AG09319 (cell line): ENCODE data around the gene CLEC16A.

Experiments used
- DNase-seq: peaks from one replicate; pipeline ENCODE4 v3.0.0-alpha.2; 2010; ENCODE audit warnings: low read depth; ENCODE audit errors: extremely low read depth
- TF ChIP-seq, protein P1 (sequence below): IDR thresholded peaks from 2 replicates; pipeline ENCODE4 v1.5.1; 2011; ENCODE audit warnings: low read depth, mild to moderate bottlenecking, inconsistent platforms, low read length, moderate library complexity

The CLEC16A gene

DNA sequence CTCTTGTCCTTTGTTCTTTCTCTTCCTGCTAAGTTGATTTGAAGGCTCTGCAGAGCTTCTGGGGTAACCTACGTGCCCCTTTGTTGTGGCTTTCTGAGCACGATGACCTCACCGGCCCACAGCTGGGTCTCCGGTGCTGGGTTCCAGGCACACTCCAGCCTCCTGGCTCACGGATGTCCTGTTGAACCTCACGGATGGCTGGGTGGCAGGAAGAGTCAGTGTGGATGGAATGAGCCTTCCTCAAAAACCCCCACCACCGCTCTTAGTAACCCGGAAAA is 195.7 kb downstream of the CLEC16A start:
- no peak for DNase-seq
- TF ChIP-seq, protein P1, sequence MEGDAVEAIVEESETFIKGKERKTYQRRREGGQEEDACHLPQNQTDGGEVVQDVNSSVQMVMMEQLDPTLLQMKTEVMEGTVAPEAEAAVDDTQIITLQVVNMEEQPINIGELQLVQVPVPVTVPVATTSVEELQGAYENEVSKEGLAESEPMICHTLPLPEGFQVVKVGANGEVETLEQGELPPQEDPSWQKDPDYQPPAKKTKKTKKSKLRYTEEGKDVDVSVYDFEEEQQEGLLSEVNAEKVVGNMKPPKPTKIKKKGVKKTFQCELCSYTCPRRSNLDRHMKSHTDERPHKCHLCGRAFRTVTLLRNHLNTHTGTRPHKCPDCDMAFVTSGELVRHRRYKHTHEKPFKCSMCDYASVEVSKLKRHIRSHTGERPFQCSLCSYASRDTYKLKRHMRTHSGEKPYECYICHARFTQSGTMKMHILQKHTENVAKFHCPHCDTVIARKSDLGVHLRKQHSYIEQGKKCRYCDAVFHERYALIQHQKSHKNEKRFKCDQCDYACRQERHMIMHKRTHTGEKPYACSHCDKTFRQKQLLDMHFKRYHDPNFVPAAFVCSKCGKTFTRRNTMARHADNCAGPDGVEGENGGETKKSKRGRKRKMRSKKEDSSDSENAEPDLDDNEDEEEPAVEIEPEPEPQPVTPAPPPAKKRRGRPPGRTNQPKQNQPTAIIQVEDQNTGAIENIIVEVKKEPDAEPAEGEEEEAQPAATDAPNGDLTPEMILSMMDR: no peak

DNA sequence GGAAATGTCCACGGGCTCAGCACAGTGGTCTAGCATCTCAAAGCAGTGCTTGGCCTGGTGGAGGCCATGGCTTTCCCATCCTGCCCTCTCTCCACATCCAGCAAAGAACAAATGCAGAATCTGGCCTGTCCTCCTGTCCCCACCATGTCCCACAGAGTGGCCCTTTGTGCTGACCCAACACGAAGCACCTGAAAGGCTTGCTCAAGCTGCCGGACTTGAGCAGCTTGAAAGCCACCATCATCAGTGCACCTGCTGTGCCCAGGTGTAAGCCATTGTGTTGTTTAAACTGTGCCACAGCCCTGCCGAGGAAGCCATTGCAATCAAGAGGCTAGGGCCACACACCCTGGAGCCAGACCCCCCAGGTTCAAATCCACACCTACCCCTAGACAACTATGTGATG is 196.1 kb downstream of the CLEC16A start:
- no peak for DNase-seq
- TF ChIP-seq, protein P1: no peak

DNA sequence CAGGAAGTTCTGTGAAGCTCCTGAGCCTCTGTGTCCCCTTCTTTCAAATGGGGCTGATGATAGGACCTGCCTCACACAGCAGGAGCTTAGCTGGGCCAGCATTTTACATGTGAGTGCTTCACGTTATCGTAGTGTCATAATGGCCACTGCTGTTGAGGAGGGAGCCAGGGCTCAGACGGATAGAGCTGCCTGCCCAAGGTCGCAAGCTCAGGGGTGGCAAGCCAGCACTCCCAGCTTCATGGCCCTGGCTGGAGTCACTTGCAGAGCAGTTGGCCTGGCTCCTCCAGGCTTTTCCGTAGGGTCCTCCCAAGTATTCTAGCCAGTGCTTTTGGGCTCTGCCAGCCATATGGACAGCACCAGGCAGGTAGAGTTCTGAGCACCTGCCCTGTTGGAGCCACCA is 196.5 kb downstream of the CLEC16A start:
- DNase-seq: no peak
- TF ChIP-seq, protein P1: no peak

DNA sequence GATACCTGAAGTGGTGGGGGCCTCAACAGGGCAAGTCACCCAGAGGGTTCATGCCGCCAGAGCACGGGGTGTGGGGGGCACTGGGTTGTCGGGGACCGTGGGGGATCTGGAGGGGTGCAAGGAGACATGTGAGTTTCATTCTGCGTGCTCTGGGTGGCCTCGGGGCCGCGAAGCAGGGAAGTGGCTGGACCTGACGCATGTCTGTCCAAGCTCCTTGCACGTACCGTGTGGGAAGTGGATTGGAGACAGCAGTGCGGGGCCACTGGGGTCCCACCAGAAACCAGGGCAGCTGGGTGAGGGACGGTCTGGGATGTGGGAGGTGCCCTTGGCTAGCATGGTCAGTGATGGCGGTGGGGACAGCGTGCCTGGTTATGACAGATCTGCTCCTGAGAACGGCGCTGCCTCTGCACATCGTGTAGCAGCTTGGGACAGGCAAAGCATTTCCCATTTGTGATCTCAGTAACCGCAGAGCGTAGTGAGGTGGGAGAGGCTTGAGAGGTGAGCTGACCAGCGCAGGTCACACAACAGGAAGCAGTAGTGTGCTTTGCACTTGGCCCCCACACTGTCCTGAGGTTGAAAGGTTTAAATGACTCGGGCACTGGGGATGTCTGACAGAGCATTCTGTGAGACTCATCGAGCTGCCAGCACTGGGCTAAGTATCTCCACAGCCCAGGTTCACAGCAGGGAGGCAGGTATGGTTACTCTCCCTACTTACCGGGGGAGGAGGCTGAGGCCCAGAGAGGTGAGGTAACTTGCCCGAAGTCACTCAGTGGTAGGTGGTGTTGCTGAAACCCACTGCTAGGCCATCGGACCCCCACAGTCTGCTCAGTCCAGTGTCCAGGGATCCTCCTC is 197.3 kb downstream of the CLEC16A start:
- no peak for DNase-seq
- TF ChIP-seq, protein P1: no peak

DNA sequence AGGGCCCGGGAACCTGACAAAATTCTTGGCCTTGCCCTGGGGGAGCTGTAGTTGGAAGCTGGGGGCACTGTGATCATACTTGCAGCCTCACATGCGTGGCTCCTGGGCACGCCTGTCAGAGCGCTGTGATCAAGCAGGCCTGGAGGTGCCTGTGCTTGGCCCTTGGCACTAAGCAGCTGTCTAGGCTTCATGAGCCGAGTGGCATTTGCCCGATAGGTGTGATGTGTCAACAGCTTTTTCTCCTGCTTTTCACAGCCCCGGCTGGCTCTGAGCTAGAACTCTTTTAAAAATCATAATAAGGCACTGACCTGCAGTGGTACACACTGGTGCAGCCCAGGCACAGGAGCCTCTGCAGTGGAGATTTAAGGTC is 197.9 kb downstream of the CLEC16A start:
- TF ChIP-seq, protein P1: no peak
- no peak for DNase-seq

DNA sequence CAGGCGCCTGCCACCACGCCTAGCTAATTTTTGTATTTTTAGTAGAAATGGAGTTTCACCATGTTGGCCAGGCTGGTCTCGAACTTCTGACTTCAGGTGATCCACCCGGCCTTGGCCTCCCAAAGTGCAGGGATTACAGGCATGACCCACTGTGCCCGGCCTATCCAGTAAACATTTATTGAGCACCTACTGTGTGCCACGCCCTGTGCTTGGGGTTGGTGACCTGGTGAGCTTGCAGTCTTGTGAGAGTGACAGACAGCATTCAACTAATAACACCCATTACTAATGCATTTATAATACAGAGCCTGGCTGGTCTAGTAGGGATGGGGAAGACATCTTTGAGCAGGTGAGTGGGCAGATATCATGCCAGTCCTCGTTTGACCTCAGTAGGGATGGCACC is 198.6 kb downstream of the CLEC16A start:
- no peak for DNase-seq
- TF ChIP-seq, protein P1: no peak

DNA sequence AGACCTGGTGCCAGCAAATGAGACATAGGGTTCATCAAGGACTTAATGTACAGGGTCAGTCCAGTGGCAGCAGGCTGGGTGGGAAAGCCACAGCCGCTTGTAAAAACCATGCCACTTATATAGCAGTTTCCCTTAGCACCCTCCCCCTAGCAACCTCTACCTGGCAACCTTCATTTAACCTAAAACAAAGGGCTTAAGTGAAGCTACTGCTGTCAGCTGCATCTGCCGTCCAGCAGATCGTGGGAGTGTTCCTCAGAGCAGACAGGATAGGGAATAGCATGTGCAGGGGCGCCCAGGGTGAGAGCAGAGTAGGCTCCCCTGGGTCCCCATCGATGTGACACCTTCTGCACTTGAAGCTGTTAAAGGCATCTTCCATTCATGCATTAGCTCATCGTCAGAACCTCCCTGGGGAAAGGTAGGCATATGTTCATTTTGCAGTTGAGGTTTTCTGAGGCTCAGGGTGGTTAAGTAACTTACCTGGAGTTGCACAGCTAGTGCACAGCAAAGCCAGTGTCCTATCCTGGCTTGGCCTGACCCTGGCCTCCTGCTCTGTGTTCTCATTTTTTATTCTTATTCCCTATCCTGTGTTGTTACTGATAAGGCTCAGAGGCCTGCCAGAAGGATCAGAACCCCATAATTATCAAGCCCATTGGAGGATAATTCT is 199.1 kb downstream of the CLEC16A start:
- DNase-seq: no peak
- TF ChIP-seq, protein P1: no peak
